T-helper 1 cell treated with Interleukin-12 subunit alpha and Interleukin-12 subunit beta and Interleukin-4 antibody, amounts not matched to agents 30 μg/mL and 1 μg/mL, for 36 hours (primary cell): ENCODE results near the gene ZNF274.
"Not testable (repeated sequence)": the region's sequence is repeated elsewhere in the genome, so short reads cannot be mapped to it uniquely, and the experiment has no call there.

Experiments used
- H3K27ac Mint-ChIP-seq: one replicate; pipeline ENCODE4 v1.8.0; 2021; ENCODE audit warnings: mild to moderate bottlenecking, mixed read lengths
- H3K27me3 Mint-ChIP-seq: one replicate; pipeline ENCODE4 v1.8.0; 2021; ENCODE audit warnings: low read depth, mixed read lengths
- H3K36me3 Mint-ChIP-seq: one replicate; pipeline ENCODE4 v1.8.0; 2021; ENCODE audit warnings: low read depth, mixed read lengths
- H3K4me1 Mint-ChIP-seq: one replicate; pipeline ENCODE4 v1.8.0; 2021; ENCODE audit warnings: low read depth, mixed read lengths
- H3K4me3 Mint-ChIP-seq: one replicate; pipeline ENCODE4 v1.8.0; 2021; ENCODE audit warnings: mild to moderate bottlenecking, moderate library complexity, mixed read lengths
- H3K9me3 Mint-ChIP-seq: one replicate; pipeline ENCODE4 v1.8.0; 2021; ENCODE audit warnings: mixed read lengths

Gene ZNF274

DNA sequence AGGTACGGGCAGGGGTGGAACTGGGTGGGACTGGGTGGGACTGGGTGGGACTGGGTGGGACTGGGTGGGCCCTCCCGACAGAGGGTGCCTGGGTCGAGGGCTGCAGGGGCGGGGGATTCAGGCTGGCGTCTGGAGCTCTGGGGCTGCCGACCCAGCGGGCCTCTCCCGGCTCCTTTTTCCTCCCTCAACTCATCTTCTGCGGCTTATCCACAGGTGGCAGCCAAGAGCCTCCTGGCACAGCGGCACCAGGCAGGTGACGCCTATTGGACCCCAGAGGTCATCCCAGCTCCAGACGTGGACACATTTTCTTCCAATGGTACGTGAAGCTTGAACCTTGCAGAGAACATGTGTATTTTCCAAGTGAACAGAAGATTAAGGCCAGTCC lies 46.4 kb downstream of the ZNF274 start:
- Mint-ChIP-seq H3K4me3 (peak overlapping the region; percentile 94), H3K4me1 (peaks cover 21% of the 10 kb centered on the region), H3K27me3 (no peaks in the 10 kb centered on the region), H3K36me3 (peaks cover 57% of the 10 kb centered on the region), H3K27ac (peak overlapping the region; percentile 23), H3K9me3 (peaks cover 46% of the 10 kb centered on the region)

DNA sequence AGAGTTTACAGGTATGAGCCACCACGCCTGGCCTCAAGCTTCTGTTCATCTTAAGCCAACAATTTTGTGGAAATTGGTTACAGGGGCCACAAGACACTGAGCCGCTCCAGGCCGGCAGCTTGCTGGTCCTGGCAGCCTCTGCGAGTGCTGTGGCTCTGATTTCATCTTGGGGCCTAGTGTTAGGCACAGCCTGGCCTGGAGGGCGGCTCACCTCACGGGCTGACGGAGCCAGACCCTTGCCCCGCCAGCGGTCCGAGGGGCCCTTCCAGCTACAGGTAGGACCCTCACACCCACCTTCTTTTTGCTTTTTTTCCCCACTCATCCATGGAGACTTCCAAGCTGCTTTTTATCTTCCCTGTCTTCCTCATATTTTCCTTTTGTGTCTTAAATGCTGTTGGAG lies 54.5 kb downstream of the ZNF274 start:
- no peaks in the 10 kb centered on the region for H3K27me3 Mint-ChIP-seq
- H3K9me3 Mint-ChIP-seq, result peaks cover 53% of the 10 kb centered on the region
- H3K27ac Mint-ChIP-seq, result no peak overlapping the region
- H3K4me3 Mint-ChIP-seq, result no peak overlapping the region
- H3K36me3 Mint-ChIP-seq, result peaks cover 80% of the 10 kb centered on the region
- H3K4me1 Mint-ChIP-seq, result no peaks in the 10 kb centered on the region

DNA sequence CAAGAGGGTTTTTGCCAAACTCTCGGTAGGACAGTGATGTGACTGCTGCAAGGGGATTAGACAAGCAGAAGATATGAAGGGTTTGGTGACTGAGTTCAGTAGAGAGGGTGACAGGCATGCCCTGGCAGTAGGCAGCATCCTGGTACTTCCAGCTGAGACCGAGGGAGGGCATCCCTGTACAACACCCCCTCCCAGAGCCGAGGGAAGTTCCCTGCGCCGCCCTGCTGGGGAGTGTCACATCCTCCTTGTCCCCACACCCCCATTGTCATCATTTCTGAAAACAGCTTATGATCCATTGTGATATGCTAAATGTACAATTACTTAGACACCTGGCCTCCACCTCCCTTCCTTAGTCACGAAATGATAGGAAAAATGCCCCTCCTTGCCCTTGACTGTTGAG lies 60.5 kb downstream of the ZNF274 start:
- H3K27ac Mint-ChIP-seq, result no peak overlapping the region
- H3K4me3 Mint-ChIP-seq, result no peak overlapping the region
- peaks cover 62% of the 10 kb centered on the region for H3K9me3 Mint-ChIP-seq

DNA sequence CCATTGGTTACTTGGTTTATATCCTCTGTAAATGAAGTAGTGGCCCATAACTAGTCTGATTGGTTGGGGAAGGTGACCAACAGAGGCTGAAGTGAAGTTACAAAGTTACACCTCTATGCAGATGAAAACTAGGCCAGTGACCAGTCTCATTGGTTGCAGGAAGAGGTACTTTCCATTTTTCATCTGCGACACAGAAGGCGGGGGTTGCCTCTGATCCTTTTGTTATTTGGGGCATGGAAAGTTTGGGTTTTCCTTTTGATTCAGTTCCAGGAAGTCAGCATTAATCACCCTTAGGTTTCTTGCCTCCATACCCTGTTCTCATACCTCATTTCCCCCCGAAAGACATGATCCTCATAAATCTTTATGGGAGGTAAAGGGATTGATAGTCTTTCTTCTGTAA lies 66.0 kb downstream of the ZNF274 start:
- Mint-ChIP-seq H3K27me3 (no peaks in the 10 kb centered on the region), H3K4me1 (no peaks in the 10 kb centered on the region), H3K4me3 (no peak overlapping the region), H3K9me3 (peaks cover 62% of the 10 kb centered on the region), H3K27ac (no peak overlapping the region), H3K36me3 (peaks cover 98% of the 10 kb centered on the region)

More for the DNA sequence above, 60.5 kb downstream of the ZNF274 start:
- Mint-ChIP-seq H3K36me3 (peaks cover 94% of the 10 kb centered on the region), H3K4me1 (no peaks in the 10 kb centered on the region), H3K27me3 (no peaks in the 10 kb centered on the region)

DNA sequence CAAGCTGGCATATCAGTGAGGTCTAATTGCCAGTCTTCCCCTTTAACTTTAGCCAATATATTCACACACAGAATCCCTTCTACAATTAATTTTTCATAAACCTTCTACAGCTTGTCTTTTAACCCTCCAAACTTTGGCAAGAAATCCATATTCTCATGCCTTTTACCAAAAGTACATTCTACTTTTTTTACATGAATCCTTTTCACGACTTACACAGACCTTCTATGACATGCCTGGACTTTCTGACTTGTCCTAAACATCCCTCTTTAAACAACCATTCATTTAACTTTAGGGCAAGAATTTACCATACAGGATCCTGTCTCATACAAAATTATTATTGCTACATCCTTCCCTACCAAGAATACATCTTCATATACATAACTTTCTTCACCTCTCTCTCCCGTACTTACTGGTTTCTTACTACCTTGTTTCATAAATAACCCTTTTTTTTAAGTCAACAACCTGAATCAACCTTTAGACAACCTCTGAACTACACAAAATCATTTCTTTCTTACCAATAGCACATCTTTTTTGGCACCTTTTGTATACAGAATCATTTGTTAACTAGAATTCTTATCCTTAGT lies 69.3 kb downstream of the ZNF274 start:
- no peaks in the 10 kb centered on the region for H3K27me3 Mint-ChIP-seq
- H3K27ac Mint-ChIP-seq, result no peak overlapping the region
- no peaks in the 10 kb centered on the region for H3K4me1 Mint-ChIP-seq
- no peak overlapping the region for H3K4me3 Mint-ChIP-seq
- H3K36me3 Mint-ChIP-seq, result peaks cover 95% of the 10 kb centered on the region
- H3K9me3 Mint-ChIP-seq, result peaks cover 66% of the 10 kb centered on the region

DNA sequence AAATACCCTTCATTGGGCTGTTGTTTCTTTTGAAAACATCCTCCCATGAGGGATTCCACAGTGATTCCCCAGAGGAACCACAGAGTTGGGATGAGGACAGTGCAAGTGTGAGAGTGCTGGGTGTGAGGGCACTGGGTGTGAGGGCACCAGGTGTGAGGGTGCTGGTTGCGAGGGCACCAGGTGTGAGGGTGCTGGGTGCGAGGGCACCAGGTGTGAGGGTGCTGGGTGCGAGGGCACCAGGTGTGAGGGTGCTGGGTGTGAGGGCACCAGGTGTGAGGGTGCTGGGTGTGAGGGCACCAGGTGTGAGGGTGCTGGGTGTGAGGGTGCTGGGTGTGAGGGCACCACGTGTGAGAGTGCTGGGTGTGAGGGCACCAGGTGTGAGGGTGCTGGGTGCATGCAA lies 75.4 kb downstream of the ZNF274 start:
- peaks cover 80% of the 10 kb centered on the region for H3K9me3 Mint-ChIP-seq
- peaks cover 93% of the 10 kb centered on the region for H3K36me3 Mint-ChIP-seq
- H3K27me3 Mint-ChIP-seq, H3K4me1 Mint-ChIP-seq, H3K4me3 Mint-ChIP-seq, H3K27ac Mint-ChIP-seq: not testable (repeated sequence)

DNA sequence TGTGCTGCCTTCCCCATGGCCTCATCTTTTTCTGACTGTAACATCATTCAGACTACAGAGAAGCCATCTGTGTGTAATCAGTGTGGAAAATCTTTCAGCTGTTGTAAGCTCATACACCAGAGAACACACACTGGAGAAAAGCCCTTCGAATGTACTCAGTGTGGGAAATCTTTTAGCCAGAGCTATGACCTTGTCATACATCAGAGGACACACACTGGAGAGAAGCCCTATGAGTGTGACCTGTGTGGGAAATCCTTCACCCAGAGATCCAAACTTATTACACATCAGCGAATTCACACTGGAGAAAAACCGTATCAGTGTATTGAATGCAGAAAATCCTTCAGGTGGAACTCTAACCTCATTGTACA lies 78.7 kb downstream of the ZNF274 start:
- no peaks in the 10 kb centered on the region for H3K27me3 Mint-ChIP-seq
- H3K4me3 Mint-ChIP-seq, result no peak overlapping the region
- no peak overlapping the region for H3K27ac Mint-ChIP-seq
- peaks cover 64% of the 10 kb centered on the region for H3K9me3 Mint-ChIP-seq
- H3K4me1 Mint-ChIP-seq, result no peaks in the 10 kb centered on the region
- H3K36me3 Mint-ChIP-seq, result peaks cover 72% of the 10 kb centered on the region

DNA sequence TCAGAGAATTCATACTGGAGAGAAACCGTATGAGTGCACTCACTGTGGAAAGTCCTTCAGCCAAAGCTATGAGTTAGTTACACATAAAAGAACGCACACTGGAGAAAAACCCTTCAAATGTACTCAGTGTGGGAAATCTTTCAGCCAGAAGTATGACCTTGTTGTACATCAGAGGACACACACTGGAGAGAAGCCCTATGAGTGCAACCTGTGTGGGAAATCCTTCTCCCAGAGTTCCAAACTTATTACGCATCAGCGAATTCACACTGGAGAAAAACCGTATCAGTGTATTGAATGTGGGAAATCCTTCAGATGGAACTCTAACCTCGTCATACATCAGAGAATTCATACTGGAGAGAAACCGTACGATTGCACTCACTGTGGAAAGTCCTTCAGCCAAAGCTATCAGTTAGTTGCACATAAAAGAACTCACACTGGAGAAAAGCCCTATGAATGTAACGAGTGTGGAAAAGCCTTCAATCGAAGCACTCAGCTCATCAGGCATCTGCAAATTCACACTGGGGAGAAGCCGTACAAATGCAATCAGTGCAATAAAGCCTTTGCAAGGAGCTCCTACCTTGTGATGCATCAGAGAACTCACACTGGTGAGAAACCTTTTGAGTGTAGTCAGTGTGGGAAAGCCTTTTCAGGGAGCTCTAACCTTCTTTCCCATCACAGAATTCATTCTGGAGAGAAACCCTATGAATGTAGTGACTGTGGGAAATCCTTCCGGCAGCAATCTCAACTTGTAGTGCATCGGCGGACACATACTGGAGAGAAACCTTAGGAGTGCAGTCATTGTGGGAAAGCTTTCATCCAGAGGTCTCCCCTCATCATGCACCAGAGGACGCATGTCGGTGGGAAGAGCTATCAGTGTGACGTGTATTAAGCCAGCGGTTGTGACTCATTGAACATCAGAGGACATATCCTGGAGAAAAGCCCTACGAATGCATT lies 79.4 kb downstream of the ZNF274 start:
- Mint-ChIP-seq H3K4me1 (no peaks in the 10 kb centered on the region), H3K9me3 (peaks cover 64% of the 10 kb centered on the region), H3K4me3 (no peak overlapping the region), H3K27me3 (no peaks in the 10 kb centered on the region), H3K27ac (no peak overlapping the region), H3K36me3 (peaks cover 70% of the 10 kb centered on the region)

DNA sequence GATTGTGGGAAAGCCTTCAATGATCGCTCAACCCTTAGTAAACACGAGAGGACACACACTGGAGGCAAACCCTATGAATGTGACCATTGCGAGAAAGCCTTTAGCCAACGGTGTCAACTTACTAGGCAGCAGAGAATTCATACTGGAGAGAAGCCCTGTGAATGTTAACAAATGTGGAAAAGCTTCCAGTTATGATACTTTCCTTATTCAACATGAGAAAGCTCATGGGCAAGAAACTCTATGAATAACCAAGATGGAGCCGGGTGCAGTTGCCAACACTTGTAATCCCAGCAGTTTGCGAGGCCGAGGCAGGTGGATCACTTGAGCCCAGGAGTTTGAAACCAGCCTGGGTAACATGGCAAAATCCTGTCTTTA lies 80.0 kb downstream of the ZNF274 start:
- Mint-ChIP-seq H3K9me3 (peaks cover 57% of the 10 kb centered on the region), H3K27ac (no peak overlapping the region), H3K4me1 (no peaks in the 10 kb centered on the region), H3K27me3 (no peaks in the 10 kb centered on the region), H3K4me3 (no peak overlapping the region), H3K36me3 (peaks cover 63% of the 10 kb centered on the region)
